Iris pigment epithelial cell (primary cell): ENCODE results near the gene PARVA.
A peak's percentile ranks its signal among the peaks of the same experiment; 100 is the strongest.
"Not testable (repeated sequence)": the region's sequence is repeated elsewhere in the genome, so short reads cannot be mapped to it uniquely, and the experiment has no call there.

Experiments
- DNase-seq: peaks from one replicate; pipeline ENCODE4 v3.0.0-alpha.2; 2011; ENCODE audit warnings: low read depth

PARVA gene, protein sequence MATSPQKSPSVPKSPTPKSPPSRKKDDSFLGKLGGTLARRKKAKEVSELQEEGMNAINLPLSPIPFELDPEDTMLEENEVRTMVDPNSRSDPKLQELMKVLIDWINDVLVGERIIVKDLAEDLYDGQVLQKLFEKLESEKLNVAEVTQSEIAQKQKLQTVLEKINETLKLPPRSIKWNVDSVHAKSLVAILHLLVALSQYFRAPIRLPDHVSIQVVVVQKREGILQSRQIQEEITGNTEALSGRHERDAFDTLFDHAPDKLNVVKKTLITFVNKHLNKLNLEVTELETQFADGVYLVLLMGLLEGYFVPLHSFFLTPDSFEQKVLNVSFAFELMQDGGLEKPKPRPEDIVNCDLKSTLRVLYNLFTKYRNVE

DNA sequence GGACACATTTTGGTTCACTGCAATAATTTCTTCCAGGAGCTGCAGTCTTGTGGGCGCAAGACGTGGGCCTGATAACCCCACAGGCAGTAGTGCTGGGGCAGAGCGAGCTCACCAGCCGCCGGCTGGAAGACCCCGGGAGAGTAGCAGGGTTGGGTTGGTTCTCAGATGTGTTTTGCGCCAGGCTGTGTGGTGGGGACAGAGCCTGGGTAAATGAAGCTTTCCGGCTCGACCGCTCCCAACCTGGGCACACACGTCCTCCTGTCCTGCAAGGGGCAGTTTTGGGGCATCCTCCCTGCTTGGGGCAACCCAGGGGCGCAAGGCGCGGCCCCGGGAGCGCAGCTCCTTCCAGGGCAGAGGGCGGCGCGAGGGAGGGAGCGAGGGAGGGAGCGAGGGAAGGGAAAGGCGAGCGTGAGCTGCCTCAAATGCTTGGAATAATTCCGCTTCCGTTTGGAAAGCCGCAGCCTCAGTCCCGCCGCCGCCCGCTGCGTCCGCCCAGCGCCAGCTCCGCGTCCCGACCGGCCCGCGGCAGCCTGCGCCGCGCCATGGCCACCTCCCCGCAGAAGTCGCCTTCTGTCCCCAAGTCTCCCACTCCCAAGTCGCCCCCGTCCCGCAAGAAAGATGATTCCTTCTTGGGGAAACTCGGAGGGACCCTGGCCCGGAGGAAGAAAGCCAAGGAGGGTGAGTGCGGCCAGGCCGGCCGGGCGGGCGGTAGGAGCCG, at the start of gene PARVA:
Gene PARVA (plus strand): TSS at position 466 of the 718 bp plus-strand sequence. CDS start 77 bp downstream, at position 543.
- peak; percentile 79 for DNase-seq

DNA sequence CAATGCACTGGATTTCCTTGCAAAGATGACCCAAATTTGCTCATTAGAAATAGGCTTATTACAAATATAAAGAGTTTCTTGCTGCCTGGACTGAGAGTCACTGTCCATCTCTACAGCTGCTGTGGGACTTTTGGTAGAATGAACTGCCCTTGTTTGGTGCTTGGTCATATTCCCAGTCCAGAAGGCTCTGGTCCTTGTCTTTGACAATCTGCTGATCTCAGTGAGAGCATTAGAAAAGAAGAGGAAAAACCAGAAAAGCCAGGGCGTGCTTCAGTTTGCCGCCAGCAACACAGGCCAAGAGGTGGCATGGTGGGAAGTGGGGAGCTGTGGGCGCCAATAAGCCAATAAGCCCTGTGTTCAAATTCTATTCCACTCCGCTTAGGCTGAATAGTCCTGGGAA, 48.2 kb upstream of the PARVA start:
- no peak for DNase-seq

DNA sequence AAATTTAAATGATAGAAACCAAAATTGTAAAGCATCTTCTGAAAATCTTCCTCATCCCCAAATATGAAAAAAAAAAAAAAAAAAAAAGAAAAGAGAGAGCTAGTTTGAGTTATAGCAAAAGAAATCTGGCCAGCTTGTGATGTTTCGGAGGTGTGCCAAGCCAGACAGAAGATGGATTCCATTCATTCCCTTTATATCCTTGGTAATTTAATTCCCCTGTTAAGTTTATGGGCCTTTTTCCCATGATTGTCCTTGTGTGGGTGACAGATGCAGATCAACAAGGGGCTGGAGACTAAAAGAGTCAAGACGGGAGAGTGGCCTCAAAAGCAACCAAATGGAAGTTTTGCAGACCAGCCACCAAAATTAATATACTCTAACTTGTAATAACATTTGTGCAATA, 47.6 kb upstream of the PARVA start:
- DNase-seq: no peak

DNA sequence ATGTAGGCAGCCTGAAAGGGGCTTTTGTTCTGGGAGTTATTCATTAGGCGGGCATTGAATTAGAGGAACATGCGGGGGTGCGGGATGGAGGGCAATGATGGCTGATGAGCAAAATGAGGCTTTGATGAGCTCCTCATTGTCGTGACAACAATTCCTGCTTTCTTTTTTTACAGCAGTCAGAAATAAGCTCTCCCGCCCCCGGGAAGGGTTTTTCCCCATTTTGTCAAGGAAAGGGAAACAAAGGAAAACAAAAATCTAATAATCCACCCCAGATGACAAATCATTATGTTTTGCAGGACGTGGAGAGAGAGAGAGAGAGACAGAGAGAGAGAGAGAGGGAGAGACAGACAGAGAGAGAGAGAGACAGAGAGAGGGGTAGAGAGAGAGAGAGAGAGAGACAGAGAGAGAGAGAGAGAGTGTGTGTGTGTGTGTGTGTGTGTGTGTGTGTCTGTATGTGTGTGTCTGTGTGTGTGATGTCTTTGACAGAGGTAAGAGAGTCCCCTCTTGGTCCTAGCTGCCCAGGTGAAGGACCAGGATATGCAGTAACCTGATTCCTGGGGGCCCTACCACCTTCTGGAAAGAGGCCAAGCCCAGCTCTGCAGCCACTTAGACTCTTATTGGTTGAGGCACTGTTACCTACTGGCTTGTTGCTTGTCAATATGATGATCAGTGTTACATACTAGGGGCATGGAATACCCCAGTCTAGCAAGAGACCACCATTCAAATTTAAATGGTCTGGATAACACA, 46.7 kb upstream of the PARVA start:
- DNase-seq: no peak

DNA sequence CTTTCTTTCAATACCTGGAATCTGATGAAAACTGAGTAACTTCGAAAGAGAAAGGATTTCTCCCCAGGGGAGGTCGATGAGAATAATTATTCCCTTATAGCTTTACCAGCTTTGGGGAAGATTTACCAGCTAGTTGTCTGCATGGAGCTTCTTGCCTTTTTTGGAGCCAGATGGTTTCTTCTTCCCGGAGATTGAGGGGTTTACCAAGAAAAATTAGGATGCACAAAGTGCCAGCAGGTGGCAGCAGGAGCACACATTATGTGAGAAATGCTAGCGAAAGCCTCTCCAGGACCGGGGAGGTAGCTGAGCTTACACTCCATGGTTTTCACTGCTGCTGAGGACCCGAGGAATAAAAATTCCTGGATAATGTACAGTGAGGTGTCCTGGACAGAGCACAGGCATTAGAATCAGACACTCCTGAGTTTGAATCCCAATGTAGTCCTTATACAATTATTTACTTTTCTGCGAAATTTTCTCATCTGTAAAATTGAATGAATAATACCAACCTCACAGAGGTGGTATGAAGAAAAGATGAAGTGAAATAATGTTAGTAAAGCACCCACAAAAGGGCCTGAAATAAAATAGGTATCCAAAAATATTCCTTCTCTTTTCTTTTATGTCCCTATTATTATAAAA, 46.0 kb upstream of the PARVA start:
- peak; percentile 83 for DNase-seq

DNA sequence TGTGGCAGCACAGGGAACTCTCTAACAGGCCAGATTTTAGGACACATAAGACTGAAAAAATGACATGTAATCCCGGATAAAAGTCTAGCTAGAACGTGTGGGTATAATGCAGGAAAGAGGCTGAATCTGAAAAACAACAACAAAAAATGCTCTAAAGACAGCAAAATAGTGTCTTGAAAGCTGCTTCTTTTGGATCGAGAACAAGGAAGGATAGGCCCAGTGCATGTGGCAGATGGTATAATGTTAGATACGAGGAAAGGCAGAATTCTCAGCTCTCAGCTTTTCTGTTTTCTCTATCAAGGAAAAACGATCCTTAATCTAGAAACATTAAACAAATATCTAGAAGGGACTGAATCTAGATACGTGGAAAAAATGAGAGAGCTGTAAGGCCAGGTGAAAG, 33.8 kb upstream of the PARVA start:
- no peak for DNase-seq

DNA sequence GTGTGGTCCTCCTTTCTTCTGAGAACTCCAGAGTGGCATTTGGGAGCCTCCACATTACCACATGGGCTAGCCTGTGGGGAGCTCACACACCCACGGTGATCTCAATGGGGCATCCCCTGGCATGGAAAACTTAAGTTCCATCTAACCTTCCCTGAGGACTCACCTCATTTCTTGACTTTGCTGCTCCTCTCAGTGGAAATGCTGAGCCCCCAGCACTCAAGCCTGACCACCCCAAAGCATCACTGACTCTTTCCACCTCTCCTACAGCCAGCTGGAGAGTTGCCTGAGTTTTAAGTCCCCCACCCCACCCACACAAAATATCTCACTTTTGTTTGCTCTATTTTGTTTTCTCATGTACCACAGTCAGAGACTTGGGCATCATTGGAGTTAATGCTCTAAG, 23.8 kb upstream of the PARVA start:
- DNase-seq: no peak

DNA sequence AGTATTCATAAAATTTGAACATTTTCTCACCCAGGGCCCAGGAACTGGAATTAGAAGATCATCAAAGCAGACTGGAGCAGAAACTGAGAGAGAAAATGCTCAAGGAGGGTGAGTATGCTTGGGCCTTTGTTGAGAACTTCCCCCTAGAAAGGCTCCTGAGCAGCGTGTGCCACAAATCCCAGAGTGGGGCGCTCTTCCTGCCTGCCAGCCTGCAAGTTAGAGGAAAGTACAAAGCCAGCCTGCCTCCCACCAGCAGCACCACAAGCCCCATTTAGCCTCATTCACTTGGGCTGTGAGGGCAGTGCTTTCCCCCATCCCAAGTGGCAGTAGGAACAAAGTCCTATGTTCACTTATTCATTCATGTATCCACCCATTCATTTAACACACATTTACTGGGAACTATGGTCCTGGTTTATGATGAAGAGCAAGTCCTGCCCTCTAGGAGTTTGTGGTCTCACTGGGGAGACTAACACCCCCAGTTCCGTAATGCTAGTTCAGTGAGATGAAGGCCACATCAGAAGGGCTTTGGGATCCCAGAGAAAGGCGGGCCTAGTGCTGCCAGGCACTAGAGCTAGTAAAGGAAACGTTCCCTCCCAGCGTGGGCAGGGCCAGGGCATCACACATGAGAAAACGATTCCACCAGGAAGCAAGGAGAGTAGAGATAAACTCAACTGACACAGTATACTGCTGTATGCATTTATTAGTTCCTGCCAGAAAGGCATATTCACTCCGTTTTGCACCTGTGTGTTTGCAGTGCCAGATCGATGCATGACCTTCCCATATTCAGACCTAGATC, 22.4 kb upstream of the PARVA start:
- DNase-seq: no peak

DNA sequence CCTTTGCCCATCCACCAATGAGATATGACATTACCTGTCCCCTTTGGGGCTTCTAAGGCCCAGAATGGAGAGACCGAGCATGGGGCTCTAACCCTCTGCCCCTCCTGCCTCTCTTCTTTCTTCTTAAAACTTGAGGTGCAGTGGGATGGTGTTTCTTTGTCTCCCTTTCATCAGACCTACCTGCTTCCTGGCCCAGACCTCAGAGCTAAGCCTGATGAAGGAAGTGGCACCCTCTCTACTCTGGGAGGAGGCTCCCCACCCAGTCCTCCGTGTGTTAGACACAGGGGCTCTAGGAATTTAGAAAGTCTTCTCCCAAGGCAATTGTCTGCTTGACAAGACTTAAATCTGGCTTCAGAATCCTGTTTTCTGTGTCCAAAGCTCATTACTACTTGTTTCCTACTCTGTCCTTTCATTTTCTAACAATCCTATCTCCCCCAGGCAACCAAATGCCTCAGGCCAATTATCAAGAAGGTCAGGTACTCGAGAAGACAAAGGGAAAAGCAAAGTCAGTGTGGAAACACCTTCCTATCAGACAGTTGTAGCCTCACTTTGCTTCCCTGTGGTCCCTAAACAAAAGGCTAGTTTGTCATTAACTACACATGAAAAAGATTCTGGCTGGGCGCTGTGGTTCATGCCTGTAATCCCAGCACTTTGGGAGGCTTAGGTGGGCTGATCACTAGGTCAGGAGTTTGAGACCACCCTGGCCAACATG, 20.3 kb upstream of the PARVA start:
- DNase-seq: no peak

DNA sequence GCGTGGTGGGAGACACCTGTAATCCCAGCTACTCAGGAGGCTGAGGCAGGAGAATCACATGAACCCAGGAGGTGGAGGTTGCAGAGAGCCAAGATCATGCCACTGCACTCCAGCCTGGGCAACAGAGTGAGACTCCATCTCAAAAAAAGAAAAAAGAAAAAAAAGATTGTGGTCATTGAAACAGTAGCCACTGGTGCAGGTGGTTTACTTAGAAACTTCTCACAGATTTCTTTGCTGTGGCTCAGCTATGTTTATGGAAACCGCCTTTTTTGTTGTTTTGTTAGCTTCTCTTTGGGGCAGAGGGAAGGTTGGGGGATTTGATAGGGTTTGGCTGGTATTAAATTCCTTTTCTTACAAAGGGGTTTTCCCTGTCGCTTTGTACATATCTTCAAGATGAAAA, 19.7 kb upstream of the PARVA start:
- DNase-seq: not testable (repeated sequence)

DNA sequence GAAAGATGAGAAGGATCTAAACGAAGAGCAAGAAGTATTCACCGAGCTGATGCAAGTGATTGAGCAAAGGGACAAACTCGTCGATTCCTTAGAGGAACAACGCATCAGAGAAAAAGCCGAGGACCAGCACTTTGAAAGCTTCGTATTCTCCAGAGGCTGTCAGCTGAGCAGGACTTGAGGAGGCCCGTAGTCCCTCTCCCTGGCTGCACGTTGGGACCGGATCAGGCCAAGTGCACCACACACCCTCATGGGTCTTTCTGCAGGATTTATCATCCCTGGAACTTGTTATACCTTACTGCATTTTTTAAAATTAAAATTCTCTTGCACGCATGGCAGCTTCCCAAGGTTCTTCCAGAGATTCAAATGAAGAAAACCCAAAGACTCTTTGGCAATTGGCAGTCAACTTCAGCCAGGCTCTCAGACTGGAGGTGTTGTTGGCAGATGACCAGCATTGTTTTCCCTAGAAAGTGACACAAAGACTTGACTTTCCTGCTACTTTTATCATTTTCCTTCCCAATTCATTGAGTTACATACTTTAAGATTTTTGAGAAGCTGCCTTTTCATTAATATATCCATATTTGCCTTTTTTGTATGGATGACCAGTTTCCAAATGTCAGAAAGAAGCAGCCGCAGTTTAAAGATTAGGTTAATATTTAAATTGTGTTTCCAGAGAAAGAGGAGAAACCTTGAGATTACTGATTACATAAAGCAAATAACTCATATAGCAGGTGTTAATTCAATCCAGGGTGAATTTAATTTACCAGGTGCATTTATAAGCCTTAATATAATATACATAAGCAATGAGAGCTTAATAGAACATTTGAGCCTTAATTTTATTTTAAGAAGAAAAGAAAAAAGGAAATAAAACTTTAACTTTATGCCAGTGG, 18.8 kb upstream of the PARVA start:
- no peak for DNase-seq

DNA sequence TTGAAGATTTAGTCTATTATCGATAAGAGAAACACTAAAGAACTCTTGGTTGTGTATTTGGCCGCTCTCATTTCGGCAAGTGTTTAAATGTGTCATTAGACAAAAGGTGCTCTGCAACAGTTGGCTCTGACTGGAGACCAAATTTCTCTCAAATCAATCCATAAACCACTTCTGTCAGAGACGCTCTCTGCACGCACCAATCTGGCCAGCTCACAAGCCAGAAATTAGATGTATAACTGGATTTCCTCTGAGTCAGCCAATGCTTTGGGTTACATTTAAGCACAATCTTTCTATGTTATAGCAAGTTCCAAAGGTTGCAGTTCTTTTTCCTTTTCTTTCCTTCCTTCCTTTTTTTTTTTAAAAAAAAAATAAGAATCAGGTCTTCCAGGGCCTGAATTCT, 17.6 kb upstream of the PARVA start:
- DNase-seq: peak; percentile 15

DNA sequence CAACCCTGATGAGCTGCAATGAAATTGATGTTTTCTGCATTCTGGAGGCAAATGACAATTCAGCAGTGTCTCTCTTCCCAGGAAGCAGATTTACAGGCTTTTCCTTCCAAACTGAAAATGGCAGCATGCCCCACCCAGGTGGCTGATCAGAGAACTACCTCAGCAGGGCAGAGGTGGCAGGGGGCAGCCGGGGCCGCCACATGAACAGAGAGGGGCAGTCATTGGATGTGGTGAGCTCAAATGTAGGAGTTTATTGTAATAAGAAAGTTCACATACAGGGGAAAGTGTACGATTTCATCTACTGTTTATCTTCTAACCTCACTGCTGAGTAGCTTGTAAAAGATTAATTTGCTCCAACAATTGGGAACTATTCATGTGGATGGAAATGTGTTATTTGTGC, 15.7 kb upstream of the PARVA start:
- no peak for DNase-seq

DNA sequence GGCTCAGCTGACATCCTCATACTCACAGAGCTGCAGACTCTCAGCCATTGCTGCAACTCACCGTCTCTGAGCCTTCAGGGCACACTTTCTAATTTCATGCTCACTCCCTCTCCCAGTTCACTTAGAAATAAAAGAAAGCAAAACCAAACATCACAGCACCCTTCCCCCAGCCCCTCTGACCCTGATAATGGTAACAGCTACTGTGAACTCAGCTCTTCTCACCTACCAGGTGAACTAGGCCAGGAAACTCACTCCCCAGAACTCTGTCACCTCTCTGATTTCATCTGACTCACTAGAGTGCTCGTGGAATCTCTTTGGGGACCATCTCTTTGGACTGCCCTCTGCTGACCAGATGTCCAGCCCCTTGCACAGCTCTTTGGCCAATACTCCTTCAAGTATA, 14.5 kb upstream of the PARVA start:
- no peak for DNase-seq

DNA sequence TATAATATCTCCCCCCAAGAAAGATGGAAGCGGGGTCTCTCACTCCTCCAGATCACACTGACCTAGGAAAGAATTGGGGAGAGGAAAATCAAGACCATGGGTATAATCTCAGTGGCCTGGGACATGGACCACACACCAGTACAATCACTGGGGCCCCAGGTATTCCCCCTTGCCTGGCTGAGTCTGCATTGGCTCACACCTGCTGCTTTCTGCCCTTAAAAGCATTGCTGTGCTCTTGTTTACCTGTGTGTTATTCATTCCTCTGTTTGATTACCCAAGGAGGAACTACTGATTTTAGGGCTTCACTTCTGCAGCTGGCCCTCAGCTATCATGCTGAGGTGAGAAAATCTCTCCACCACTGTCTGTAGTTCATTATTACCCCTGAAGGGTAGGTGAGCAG, 14.0 kb upstream of the PARVA start:
- no peak for DNase-seq

DNA sequence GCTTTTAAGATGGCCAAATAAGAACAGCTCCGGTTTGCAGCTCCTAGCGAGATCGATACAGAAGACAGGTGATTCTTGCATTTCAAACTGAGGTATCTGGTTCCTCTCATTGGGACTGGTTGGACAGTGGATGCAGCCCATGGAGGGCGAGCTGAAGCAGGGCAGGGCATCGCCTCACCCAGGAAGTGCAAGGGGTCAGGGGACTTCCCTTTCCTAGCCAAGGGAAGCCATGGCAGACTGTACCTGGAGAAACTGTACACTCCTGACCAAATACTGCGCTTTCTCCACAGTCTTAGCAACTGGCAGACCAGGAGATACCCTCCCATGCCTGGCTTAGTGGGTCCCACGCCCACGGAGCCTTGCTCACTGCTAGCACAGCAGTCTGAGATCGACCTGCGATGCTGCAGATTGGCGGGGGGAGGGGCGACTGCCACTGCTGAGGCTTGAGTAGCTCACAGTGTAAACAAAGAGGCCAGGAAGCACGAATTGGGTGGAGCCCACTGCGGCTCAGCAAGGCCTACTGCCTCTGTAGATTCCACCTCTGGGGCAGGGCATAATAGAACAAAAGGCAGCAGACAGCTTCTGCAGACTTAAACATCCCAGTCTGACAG, 11.3 kb upstream of the PARVA start:
- peak; percentile 60 for DNase-seq

DNA sequence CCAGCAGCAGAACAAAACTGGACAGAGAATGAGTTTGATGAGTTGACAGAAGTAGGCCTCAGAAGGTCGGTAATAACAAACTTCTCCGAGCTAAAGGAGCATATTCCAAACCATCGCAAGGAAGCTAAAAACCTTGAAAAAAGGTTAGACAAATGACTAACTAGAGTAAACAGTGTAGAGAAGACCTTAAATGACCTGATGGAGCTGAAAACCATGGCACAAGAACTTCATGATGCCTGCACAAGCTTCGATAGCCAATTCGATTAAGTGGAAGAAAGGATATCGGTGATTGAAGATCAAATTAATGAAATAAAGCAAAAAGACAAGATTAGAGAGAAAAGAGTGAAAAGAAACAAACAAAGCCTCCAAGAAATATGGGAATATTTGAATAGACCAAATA, 10.3 kb upstream of the PARVA start:
- DNase-seq: not testable (repeated sequence)

DNA sequence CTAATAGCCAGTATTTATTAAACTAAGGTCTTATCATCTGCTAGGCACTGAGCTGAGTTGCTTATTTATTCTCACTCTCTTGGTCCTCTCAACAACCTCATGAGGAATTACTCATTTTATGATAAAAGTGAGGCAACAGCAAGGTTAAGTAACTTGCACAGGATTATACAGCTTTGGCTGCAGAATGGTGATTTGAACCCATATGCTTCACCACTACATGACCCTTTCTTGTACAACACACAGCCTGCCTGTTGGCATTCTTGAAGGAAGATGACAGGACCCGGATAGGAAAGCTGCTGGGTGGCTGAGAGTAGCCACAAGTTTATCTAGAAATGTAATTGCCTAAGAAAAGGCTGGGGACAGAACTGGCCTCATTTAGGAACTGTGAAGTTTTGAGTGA, 5.3 kb upstream of the PARVA start:
- peak; percentile 47 for DNase-seq

DNA sequence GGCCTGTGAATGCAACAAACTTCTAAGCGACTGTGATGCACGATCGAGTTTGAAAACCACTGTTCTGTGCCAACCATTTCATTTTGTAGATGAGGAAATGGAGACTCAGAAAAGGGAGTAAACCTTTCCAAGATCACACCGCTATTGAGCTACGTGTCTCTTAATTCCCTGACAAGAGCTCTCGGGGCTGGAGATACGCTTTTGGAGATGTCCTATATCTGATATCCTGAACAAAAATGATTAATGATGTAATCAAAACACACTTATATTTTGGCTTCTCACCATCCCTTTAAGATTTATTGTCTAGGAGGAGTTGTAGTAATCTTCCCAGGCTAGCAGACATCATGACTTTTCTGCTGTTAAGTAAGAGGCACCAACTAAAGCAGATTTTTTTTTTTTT, 1.7 kb upstream of the PARVA start:
- no peak for DNase-seq
